Parietal lobe (tissue), 2 donors: ENCODE data around the gene ACSF2. TPM values are rescaled to one million over a fixed set of nuclear protein-coding genes. Genes with fewer than 3 reads are reported as not detected.

Experiments used
- small RNA-seq: library from RNA; depleted of rRNA; stranded (forward); fragments of <200 nt; gene quantifications from one replicate; pipeline ENCODE3, GENCODE V24; 2014; ENCODE audit warnings: low replicate concordance
- total RNA-seq: library from RNA; depleted of rRNA; stranded (reverse); fragments of >200 nt; gene quantifications from one replicate; pipeline ENCODE4 v1.2.3, GENCODE V29; 2014

The ACSF2 gene
- total RNA-seq: 5.6 TPM

DNA sequence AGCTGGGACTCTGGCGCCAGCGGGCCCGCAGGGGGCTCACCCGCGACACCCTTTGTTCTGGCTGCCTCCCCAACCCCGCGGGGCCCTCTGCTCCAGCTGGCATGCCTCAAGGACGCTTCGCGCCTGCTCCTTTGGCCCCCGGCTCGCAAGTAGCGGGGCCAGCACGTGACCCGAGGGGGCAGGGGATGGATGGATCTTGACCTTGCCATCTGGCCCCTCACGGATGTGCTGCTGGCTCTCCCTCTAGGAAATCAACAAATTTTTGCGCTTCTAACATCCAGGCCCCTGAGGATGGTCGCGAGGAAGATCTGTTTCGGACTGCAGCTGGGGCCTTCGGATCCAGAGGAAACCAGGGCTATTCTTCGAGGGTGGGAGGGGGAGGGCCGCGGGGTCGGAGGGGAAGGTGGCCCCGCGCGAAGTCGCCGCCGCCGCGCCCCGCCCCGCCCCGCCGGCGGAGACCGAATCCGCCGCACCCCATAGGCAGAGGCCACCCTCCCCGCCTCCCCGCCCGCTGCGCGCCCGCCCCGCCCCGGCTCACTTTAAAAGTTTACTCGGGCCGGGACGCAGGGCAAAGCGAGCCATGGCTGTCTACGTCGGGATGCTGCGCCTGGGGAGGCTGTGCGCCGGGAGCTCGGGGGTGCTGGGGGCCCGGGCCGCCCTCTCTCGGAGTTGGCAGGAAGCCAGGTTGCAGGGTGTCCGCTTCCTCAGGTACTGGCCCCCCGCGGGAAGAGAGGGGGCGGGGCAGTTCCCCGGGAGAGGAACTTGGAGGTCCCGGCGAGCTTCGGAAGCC, at the start of gene ACSF2:
Gene ACSF2, plus strand, starts transcription at position 537 of the 790 bp plus-strand sequence. Its CDS starts 44 bp downstream, at position 581.

DNA sequence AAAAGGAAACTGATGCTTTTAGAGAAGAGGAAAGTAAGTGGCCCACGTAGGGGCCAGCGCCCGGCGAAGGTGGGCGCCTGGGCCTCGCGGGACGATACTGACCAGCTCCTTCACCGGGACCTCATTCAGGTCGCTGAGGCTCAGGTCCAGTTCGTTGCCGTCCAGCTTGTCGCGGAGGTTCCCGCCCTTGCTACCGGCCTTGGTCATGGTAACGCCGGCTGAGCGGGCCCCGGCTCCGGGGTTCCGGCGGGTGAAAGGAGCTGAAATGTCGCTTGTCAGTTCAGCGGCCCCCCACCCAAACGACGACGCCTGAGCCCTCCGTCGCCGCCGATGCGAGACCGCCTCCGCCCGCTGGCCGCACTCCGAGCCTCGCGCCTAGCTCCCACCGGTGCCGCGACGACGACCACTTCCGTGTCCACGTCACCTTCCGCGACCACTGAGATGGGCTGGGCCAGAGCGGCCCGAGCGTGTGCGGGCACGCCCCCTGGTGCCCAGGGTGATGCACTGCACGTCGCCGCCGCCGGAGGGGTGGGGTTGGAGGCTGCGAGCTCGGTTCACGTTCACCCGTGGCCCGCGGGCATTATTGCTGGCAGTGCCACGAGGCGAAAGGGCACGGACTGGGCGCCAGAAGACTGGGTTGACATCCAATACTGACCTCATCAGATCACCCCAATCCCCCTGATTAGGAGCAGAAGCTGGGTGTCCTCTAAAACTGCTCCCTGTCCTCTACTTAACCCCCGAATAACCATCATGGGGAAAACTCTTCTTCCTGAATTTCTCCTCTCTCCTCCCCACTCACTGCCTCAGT, 28.7 kb upstream of the ACSF2 start, which contains the start of gene LRRC59:
Gene LRRC59, minus strand, starts transcription at position 413 of the 808 bp plus-strand sequence. Its CDS starts 206 bp downstream, at position 207.

GRCh38 chr17:50468304-50469207, 42.5 kb downstream of the ACSF2 start, which contains the start of gene CHAD:
Gene CHAD, minus strand, starts transcription at chr17:50468880. Its CDS starts 67 bp downstream, at chr17:50468813.

GRCh38 chr17:50478391-50479381, 52.7 kb downstream of the ACSF2 start, which contains the start of gene RSAD1:
Gene RSAD1, plus strand, starts transcription at chr17:50478860. Its CDS starts 25 bp downstream, at chr17:50478885.

DNA sequence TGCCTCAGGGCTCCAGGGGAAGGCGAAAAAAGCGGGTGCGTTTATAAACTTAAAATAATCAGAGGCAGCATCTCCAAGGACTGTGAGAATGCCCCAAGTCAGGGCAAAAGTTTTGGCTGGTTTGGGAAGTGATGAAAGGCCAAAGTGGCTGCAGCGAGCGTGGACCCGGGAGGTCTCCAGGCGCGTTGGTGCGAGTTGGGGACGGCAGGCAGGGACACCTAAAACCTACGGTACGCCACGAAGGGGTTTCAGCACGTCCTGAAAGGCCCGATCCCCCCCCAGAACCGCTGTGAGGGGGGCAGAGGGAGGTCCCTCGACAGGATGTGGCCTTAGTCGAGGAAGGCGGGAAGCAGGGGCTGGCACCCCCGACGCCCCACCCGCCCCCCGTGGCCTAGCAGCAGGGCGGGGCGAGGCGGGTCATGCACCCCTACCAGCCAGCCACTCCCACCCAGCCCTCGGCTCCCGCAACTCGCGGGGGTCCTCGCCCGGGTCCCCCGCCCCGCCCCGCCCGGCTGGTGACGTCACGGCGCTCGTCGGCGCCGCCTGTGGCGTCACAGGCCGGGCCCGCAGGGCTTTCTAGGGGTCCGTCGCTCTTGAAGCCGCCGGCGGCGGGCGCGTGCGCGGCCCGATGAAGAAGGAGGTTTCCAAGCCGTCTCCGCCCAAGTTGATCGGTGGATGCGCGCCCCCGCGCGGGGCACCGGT, 82.0 kb downstream of the ACSF2 start, which contains the start of gene MYCBPAP:
Gene MYCBPAP, plus strand, starts transcription at position 569 of the 702 bp plus-strand sequence. CDS start 236 bp downstream, outside the sequence.

Small RNA genes within 50 kb of the gene (small RNA-seq; reads per million reads assigned to genes)
- not detected for gene RF00019

Other genes starting within 250 kb of the ACSF2 start
- 5.0 TPM for gene COL1A1, start 224.6 kb upstream of the ACSF2 start, total RNA-seq
- gene TMEM92, start 151.8 kb upstream of the ACSF2 start, total RNA-seq: not detected
- gene XYLT2, start 80.1 kb upstream of the ACSF2 start, total RNA-seq: 8.8 TPM
- gene MRPL27, start 53.0 kb upstream of the ACSF2 start, total RNA-seq: 41.6 TPM
- 3.4 TPM for gene EME1, start 53.0 kb upstream of the ACSF2 start, total RNA-seq
- 42.3 TPM for gene LRRC59, start 28.7 kb upstream of the ACSF2 start, total RNA-seq
- not detected for gene CHAD, start 42.7 kb downstream of the ACSF2 start, total RNA-seq
- 34.7 TPM for gene RSAD1, start 52.6 kb downstream of the ACSF2 start, total RNA-seq
- 2.2 TPM for gene MYCBPAP, start 82.2 kb downstream of the ACSF2 start, total RNA-seq
- 0.63 TPM for gene EPN3, start 106.5 kb downstream of the ACSF2 start, total RNA-seq
- gene SPATA20, start 121.0 kb downstream of the ACSF2 start, total RNA-seq: 22.8 TPM
- gene CACNA1G, start 134.5 kb downstream of the ACSF2 start, total RNA-seq: 35.7 TPM
- 1.3 TPM for gene ABCC3, start 208.7 kb downstream of the ACSF2 start, total RNA-seq